GM18861 (cell line): Measurements from ENCODE around the gene KIF5A.

Source experiments
- ATAC-seq: cut with Tn5 transposase; IDR thresholded peaks from one replicate; pipeline ENCODE4 v1.9.1; 2021; ENCODE audit not compliant: unreplicated experiment

The KIF5A gene

GRCh38 chr12:57534991-57535543 is 14.8 kb upstream of the KIF5A start:
- ATAC-seq = no peak

- ATAC-seq = no peak
Measured at GRCh38 chr12:57535764-57536596, 13.9 kb upstream of the KIF5A start.

- ATAC-seq = no peak
Measured at GRCh38 chr12:57536597-57536942, 13.3 kb upstream of the KIF5A start.

GRCh38 chr12:57539134-57539768 is 10.6 kb upstream of the KIF5A start:
- no peak for ATAC-seq

- ATAC-seq = no peak
Measured at GRCh38 chr12:57541001-57541400, 8.8 kb upstream of the KIF5A start.

- no peak for ATAC-seq
Measured at GRCh38 chr12:57541717-57542116, 8.1 kb upstream of the KIF5A start.

- ATAC-seq = no peak
Measured at GRCh38 chr12:57543581-57543980, 6.3 kb upstream of the KIF5A start.

GRCh38 chr12:57545809-57546437 is 3.9 kb upstream of the KIF5A start:
- ATAC-seq = no peak

- peak; percentile 99 for ATAC-seq
Measured at GRCh38 chr12:57546438-57547287, 3.2 kb upstream of the KIF5A start, which contains the start of gene DCTN2. TSS of gene DCTN2 (minus strand) at chr12:57547192. CDS start at chr12:57547063, 129 bp downstream.

GRCh38 chr12:57547288-57548012 is 2.4 kb upstream of the KIF5A start:
- ATAC-seq = no peak

GRCh38 chr12:57548013-57548315 is 1.9 kb upstream of the KIF5A start:
- ATAC-seq = no peak

GRCh38 chr12:57548488-57548887 is 1.4 kb upstream of the KIF5A start:
- ATAC-seq = no peak

- no peak for ATAC-seq
Measured at GRCh38 chr12:57549203-57549908, 488 bp upstream of the KIF5A start.

- ATAC-seq = no peak
Measured at GRCh38 chr12:57550641-57551549, 1.1 kb downstream of the KIF5A start.

GRCh38 chr12:57551637-57552305 is 1.9 kb downstream of the KIF5A start:
- no peak for ATAC-seq

GRCh38 chr12:57552306-57552651 is 2.4 kb downstream of the KIF5A start:
- no peak for ATAC-seq

- no peak for ATAC-seq
Measured at GRCh38 chr12:57552835-57553313, 3.0 kb downstream of the KIF5A start.
